Putamen (tissue), 1 donor: ENCODE data around the gene RPP38.

Experiments used
- DNase-seq: peaks from one replicate; pipeline ENCODE4 v3.0.0-alpha.2; 2016; ENCODE audit warnings: low spot score

The RPP38 gene, protein sequence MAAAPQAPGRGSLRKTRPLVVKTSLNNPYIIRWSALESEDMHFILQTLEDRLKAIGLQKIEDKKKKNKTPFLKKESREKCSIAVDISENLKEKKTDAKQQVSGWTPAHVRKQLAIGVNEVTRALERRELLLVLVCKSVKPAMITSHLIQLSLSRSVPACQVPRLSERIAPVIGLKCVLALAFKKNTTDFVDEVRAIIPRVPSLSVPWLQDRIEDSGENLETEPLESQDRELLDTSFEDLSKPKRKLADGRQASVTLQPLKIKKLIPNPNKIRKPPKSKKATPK

DNA sequence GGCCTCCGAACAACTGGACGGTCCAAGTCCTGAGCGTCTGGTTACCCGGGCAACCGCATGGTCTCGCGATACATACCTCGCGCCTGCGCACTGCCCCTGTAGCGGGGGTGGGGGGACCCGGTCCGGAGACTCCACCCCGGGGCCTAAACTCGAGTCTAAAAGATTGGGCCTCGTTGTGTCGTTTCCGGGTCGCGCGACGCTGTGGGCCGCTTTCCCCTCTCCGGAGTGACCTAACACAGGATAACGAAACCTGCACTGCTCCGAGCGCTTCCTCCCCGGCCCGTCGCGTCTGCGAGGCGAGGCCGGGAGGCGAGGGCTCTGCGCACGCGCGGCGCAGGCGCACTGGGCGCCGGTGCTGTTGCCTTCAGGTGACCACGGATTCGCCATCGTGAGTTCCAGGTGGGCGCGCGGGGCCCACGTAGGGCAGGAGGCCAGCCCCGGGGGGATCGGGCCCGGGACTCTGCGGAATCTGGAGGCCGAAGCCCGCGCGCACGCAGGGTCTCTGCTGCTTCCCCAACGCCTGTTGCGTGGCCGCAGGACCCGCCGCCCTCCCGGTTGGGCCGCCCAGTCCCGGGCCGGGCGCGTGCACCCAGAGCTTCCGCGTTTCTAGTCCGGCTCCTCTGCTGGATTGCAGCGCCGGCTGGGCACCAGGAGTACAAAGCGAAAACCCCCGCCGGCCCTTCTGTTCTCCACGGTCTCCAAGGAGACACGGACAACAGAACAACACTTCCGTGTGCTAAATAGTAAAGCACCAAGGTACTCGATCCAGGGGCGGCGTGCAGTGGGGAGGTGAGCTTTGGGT, at the start of gene RPP38:
Gene RPP38, plus strand, starts transcription at position 345 of the 802 bp plus-strand sequence. CDS start 5,960 bp downstream, outside the sequence.
- DNase-seq: peak; percentile 95

DNA sequence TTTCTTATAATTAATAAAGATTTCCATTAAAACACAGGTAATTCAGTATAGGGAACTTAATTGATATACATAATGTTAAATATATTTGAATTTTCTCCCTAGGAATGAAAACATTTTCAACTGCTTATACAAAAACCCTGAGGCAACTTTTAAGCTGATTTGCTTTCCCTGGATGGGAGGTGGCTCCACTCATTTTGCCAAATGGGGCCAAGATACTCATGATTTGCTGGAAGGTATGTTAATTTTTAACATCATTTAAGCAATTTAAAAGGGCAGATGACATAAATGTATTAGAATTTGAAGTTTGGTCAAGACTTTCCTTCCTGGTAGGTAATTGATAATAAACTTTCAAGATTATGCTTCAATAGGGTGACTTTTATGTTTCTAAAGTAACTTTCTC, 47.6 kb upstream of the RPP38 start:
- DNase-seq: no peak

DNA sequence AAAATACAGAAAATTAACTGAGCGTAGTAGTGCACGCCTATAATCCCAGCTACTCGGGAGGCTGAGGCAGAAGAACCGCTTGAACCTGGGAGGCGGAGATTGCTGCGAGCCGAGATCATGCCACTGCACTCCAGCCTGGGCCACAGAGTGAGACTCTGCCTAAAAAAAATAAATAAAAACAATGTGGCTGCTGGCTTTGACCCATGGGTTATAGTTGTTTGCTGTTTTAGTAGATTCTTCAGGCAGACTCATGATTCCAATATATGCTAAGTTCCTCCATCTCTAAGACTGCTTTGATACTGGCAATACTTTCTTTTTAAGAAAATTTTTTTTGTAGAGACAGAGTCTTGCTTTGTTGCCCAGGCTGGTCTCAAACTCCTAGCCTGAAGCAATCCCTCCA, 45.0 kb upstream of the RPP38 start:
- no peak for DNase-seq

DNA sequence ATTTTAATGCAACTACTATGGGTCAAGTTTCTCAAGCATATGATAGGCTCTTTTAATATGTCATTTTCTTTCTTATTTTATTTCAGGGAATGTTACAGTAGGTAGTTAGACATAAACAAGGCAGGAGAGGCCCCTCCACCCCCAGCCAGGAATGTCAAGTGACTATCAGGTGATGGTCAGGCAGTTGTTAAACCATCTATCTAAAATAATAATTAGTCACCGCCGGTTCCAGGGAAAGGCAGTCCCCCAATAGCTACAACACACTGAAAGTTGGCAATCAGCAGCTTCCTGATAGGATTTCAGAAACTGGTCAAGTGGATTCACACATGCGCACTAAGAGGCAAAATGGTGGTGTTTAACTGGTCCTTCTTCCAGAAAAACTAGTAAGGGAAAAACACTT, 44.1 kb upstream of the RPP38 start:
- no peak for DNase-seq

DNA sequence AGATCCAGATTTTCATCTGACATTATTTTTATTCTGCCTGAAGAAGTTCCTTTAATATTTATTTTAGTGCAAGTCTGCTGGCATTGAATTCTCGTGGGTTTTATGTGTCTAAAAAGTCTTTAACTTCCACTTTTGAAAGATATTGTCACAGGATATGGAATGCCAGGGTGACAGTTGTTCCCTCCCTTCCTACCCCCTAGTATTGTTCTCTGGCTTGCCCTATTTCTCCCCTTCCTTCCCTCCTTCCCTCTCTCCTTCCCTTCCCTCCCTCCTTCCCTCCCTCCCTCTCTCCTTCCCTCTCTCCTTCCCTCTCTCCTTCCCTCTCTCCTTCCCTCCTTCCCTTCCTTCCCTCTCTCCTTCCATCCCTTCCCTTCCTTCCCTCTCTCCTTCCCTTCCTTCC, 38.5 kb upstream of the RPP38 start:
- no peak for DNase-seq

DNA sequence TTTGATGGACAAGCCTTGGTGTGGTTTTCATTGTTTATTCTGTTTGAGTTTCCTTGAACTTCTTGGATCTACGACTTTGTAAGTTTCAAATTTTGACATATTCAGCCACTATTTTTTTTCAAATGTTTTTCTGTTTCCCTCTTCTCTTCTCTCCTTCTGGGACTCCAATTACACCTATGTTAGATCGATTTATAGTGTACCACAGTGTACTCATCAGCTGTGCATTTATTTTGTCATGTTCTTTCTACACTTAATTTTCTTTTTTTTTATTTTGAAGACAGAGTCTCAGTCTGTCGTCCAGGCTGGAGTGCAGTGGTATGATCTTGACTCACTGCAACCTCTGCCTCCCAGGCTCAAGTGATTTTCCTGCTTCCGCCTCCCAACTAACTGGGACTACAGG, 37.2 kb upstream of the RPP38 start:
- no peak for DNase-seq

DNA sequence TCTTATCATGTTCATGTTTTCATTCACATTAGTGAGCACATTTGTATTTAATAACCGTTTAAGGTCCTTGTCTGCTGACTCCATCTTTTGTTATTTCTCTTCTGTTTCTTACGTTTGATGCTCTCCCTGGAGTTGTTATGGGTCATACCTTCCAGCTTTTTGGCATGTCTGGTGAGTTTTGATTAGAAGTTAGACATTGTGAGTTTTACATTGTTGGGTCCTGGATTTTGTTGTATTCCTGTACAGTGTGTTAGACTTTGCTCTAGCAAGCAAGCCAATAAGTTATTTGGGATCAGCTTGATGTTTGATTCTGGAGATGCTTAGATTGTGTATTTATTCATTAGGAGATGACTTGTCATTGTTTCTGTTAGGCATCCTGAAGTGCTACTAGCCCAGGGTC, 36.5 kb upstream of the RPP38 start:
- DNase-seq: no peak

DNA sequence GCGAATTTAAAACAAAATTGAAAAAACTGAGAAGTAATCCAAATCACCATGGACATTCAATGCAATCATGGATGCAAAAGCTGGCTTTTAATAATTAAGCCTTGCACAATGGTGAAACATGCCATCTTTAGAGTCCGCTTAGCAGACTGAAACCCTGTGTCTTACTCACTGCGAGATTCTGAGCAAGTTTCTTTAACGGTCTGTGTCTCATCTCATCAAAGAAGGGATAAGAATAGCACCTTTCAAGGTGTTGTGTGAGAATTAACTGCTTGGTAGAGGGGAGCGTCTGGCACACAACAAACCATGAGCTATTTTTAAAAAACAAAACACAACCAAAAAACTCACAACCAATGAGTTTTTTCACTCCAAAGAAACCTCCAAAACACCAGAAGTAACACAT, 30.0 kb upstream of the RPP38 start:
- no peak for DNase-seq

DNA sequence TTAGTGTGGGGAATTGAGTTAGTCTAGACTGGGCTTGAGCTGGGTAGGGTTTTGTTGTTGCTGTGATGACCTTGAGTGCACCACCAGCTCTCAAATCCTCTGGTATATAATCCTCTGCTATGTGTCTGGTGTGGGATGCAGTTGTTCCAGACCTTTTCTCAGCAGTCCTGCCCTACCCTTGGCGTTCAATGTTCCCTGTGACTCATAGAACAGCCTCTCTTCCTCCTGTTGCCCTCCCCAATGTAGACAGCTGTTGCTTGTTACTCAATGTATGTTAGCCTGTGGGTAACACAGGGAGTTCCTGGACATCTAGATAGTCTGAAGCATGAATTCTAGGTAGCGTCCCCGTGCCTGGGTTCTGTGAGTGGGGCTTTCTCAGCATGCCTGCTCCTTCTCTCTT, 28.4 kb upstream of the RPP38 start:
- DNase-seq: no peak

DNA sequence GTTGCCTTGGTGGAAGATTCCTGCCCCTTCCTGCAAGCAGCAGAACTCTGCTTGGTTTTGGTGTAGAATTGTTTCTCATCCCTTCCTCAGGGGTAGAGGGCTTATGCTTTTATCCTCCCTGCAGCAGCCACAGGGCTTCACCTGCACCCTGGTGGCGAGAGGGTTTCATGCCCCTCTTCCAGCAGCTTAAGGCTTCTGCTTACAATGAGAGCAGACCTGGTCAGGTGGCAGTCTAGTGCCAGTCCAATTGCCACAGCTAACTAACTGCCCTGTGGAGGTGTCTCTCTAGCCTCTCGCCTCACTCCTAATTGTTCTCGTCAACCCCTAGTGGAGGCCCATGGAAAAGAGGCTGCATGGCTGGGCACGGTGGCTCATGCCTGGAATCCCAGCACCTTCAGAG, 27.9 kb upstream of the RPP38 start:
- no peak for DNase-seq

DNA sequence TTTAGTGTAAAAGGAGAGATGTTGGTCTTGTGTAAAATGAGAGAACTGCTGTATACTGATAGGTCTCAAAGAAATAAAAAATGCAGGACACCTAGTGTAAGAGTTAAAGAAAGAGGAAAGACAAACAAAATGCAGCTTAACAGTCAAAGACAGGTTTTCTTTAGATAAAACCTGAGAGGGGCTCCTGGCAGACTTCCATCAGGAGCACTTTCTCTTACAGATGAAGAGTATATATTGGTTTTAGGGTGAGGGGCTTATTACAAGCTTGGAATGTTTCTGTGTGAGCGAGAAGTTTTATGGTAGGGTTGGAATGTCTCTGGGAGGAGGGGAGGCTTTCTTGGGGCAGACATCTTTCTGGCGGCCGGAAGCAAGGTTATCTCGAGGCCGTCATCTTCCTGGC, 24.8 kb upstream of the RPP38 start:
- DNase-seq: no peak

DNA sequence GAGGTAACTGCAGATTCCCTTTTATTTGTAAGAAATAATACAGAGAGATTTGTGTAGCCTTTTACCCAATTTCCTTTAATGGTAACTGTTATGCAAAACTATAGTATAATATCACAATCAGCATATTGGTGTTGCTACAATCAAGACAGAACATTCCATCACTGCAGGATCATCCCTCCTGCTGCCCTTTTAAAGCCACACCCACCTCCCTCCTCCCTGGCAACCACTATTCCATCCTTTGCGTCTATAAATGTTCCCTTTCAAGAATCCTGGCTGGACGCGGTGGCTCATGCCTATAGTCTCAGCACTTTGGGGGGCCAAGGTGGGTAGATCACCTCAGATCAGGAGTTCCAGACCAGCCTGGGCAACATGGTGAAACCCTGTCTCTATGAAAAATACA, 21.7 kb upstream of the RPP38 start:
- DNase-seq: no peak

DNA sequence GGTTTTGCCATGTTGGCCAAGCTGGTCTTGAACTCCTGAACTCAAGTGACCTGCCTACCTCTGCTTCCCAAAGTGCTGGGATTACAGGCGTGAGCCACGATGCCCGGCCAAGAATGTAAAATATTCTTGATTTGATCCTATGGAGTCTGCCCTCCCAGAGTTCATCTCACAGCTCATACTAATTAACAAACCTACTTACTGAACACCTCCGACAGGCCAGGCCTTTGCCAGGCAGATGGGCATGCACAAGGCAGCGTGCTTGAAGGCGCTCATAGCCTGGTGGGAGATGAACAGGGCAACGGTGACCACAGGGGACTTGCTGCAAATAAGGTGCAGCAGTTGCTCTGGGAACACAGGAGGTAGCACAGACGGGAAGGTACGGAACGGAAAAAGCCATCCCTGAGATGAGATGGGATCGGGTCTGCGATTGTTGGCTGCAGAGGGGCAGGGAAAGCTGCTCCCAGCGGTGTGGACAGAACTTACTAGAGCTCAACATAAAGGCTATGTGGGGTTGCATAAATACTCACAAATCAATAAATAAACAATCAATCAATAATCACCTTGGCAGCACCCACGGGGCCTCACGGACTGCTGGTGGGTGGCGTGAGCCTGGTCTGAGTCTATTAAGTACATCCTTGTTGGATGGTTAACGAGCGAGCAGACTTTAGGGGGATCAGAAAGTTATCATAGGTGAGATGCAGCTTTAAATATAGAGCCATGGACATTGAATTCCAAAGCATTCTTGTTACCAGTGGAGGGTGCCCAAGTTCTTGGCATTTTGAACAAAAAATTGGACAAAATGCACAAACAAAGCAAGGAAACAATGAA, 13.3 kb upstream of the RPP38 start:
- no peak for DNase-seq

DNA sequence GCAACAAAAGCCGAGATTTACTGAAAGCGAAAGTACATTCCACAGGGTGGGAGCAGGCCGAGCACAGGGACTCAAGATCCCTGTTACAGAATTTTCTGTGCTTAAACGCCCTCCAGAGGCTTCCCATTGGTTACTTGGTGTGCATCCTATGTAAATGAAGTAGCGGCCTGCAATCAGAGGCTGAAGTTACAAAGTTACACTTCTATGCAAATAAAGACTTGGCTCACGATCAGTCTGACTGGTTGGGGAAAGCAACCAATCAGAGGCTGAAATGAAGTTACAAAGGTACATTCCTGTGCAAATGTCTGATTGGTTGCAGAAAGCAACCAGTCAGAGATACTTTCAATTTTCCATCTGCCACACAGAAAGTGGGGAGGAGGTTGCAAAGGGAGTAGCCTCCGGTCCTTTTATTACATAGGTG, 12.6 kb upstream of the RPP38 start:
- DNase-seq: peak; percentile 45

DNA sequence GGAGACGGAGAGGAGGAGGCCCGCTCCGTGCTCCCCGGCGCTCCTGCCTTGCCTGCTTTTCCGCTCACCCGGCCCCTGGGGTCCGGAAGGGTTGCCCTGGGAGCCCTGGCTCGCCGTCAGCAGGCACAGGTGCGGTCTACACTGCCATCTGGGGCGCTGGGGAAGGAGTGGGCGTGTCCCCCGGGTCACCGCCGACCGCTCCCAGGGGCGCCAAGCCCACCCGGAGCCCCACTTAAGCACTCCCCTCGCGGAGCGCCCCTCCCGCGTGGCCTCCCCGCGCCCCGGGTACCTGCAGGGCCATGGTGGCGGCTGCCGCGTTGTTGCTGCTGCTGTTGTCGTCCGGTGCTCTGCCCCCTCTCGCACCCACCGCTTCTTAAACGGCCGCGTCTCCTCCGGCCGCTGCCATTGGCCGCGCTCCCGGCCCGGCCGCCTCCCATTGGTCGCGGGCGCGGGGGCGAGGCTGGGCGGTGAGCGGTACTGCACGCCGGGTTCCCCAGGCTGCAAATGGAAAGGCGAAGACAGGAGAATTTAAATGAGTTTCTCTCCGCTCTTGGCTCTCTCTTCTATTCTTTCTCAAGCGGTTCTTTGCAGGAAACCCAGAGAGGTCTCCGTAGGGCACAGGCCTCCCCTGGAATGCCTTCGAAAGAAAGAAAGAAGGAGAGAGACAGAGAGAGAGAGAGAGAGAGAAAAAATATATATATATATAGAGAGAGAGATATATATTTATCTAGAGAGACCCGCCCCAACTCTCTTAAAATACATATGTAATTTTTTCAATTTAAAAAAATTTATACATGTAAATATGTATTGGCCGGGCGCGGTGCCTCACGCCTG, 8.5 kb upstream of the RPP38 start, which contains the start of gene ACBD7:
Gene ACBD7, minus strand, starts transcription at position 349 of the 834 bp plus-strand sequence. Its CDS starts 48 bp downstream, at position 301.
- DNase-seq: peak; percentile 79

DNA sequence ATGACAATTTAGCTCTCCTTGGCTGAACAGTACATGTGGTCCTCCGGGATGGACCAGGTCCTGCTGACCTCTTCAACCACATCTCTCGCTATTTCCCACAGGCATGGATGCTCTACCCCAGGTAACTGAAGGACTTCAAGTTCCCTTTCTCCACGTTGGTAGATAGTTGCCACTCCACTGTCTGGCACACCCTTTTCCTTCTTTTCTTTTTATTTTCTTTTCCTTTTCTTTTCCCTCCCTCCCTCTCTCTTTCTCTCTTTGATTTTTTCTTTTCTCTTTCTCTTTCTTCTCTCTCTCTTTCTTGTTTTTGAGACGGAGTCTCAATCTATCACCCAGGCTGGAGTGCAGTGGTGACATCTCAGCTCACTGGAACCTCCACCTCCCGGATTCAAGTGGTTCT, 5.7 kb upstream of the RPP38 start:
- no peak for DNase-seq

DNA sequence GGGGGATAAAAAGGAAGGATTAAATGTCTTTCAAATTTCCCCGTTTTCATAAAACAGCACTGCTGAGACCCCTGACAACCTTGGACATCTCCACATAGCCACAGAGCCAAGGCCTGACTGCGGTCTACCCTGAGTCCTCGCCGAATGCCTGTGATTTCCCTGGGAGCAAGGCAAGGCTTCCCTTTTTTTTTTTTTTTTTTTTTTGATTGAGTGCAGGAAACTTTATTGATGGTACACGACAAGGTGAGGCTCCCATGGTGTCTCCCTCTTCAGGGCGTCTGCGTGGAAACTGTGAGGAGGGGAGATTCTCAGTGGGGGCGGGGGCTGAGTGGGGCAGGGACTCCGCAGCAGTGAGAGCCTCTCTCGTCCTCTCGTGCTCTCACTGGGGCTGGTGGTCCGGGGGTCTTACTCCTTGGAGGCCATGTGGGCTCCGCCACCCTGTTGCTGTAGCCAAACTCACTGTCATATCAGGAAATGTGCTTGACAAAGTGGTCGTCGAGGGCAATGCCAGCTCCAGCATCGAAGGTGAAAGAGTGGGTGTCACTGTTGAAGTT, 4.2 kb upstream of the RPP38 start:
- DNase-seq: no peak

DNA sequence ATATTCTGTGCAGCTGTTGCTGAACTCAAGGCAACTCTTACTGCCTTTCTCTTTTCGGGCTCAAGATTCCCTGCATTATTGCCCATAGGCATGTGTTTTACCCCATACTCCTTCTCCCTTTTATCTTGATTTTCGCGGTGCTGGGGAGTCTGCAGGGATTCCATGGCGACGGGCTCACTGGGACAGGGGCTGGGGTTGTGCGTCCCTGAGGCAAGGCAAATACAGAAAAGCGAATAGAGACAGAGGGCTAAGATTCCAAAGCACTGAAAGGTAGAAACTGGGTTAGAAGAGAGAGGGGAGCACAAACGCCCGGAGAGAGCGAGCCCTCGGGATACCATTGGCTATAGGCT, 519 bp upstream of the RPP38 start:
- no peak for DNase-seq

DNA sequence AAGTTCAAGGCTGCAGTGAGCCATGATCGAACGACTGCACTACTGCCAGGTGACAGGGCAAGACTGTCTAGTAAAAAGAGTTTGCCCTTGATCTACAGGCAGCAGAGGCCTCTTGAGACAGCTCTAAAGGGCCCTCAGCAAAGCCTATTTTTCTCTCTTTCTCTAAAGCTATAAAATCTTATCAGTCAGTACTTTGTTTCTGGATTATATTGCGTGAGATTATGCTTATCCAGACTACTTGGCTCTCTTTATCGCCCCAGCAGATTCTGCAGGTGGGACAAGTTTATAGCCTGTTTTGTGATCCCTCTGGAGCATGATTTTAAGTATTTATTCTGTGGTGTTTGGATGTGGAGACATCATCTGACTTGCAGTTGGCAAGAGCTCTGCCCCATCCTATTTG, 2.7 kb downstream of the RPP38 start:
- DNase-seq: no peak

DNA sequence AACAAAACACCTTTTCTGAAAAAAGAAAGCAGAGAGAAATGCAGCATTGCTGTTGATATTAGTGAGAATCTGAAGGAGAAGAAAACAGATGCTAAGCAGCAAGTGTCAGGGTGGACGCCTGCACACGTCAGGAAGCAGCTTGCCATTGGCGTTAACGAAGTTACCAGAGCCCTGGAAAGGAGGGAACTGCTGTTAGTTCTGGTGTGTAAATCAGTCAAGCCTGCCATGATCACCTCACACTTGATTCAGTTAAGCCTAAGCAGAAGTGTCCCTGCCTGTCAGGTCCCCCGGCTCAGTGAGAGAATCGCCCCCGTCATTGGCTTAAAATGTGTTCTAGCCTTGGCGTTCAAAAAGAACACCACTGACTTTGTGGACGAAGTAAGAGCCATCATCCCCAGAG, 6.4 kb downstream of the RPP38 start:
- no peak for DNase-seq

DNA sequence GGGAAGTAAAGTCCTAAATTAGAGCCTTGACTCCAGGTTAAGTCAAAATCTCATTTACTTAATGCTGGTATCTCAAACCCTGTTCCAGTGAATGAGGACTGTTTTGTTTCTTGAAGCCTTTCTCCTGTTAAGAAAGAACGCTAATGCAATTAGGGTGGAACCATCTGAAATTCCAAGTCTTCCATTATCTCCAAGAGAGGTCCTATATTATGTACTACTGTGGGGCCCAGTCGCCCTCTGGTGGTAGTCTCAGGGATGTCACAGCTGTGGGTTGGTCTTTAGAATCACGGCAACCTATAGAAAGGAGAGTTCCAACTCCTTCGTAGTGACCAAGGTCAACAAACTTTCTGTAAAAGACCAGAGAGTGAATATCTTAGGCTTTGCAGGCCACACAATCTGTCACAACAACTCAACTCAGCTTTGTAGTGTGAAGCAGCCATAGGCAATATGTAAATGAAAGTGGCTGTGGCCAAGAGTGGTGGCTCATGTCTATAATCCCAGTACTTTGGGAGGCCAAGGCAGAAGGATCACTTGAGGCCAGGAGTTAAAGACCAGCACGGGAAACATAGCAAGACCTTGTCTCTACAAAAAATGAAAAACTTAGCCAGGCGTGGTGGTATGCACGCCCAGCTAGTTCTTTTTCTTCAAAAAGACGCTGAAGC, 9.3 kb downstream of the RPP38 start:
- DNase-seq: peak; percentile 39
